ENCODE measurements around the gene PEX16.

The PEX16 gene

GRCh38 chr11:45885921-45886721 is 31.6 kb downstream of the PEX16 start:
- DNase-seq, result no peak
- Histone ChIP-seq H3K36me3 (peaks cover 9 to 19% (median 17%) of the 10 kb centered on the region in 3 donors), H3K4me1 (peaks cover 0 to 12% (median 7%) of the 10 kb centered on the region in 4 donors), H3K27ac (no peak overlapping the region), H3K4me3 (peak overlapping the region; percentile 43 to 60), H3K9me3 (no peaks in the 10 kb centered on the region), H3K27me3 (no peaks in the 10 kb centered on the region)
- no peak for TF ChIP-seq CTCF (IDR thresholded peaks at IDR 0.05)
- intact Hi-C loops (cut with DNase I; ENCODE audit: low total_unique reads), result no loop called here

GRCh38 chr11:45885274-45885920 is 32.3 kb downstream of the PEX16 start, which contains the start of gene MAPK8IP1:
MAPK8IP1 (plus strand) TSS chr11:45885651; CDS start chr11:45885821, 170 bp downstream.
- Histone ChIP-seq H3K9me3 (no peaks in the 10 kb centered on the region), H3K4me1 (peaks cover 0 to 12% (median 7%) of the 10 kb centered on the region in 4 donors), H3K36me3 (peaks cover 17 to 26% (median 24%) of the 10 kb centered on the region in 3 donors), H3K27me3 (no peaks in the 10 kb centered on the region), H3K4me3 (peak within 1 kb of the TSS; percentile 43 to 60), H3K27ac (no peak within 1 kb of the TSS)
- intact Hi-C loops (cut with DNase I; ENCODE audit: low total_unique reads), result no loop called here
- TF ChIP-seq CTCF (IDR thresholded peaks at IDR 0.05), result no peak
- no peak for DNase-seq

DNA sequence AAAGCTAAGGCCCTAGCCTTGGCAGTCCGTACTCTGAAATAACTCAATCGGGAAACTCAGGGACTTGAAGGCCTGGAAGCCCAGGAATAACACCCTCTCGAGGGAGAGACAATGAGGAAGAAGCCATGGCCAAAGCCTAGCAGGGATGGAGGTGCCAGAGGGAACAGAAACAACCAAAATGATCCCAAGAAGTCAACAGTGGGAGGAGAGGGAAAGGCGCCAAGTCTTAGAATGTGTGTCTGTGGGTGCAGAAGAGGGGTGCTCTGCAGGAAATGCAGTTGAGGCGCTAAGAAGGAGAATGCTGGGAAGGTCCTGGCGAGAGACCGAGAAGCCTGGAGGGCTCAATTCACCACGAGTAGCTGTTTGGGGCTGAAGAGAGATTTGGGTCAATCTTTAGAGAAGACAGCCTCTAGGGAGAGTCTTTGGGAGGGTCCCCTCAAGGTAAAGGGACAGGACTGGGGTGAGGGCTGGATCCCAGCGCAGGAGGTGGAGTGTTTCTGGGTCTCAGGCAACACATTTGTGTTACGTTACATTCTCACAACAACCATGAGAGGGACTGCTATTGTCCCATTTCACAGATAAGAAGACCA is 33.0 kb downstream of the PEX16 start:
- H3K36me3 ChIP-seq, result peaks cover 18 to 32% (median 32%) of the 10 kb centered on the region in 3 donors
- no peaks in the 10 kb centered on the region for H3K27me3 ChIP-seq
- intact Hi-C loops (cut with DNase I; ENCODE audit: low total_unique reads), result no loop called here
- no peak for TF ChIP-seq CTCF (IDR thresholded peaks at IDR 0.05)
- H3K27ac ChIP-seq, result no peak overlapping the region
- H3K4me1 ChIP-seq, result peaks cover 0 to 12% (median 7%) of the 10 kb centered on the region in 4 donors
- H3K9me3 ChIP-seq, result no peaks in the 10 kb centered on the region
- no peak for DNase-seq
- H3K4me3 ChIP-seq, result no peak overlapping the region

GRCh38 chr11:45881708-45882368 is 35.8 kb downstream of the PEX16 start:
- TF ChIP-seq CTCF (IDR thresholded peaks at IDR 0.05), result no peak
- DNase-seq, result no peak
- Histone ChIP-seq H3K27me3 (no peaks in the 10 kb centered on the region), H3K4me3 (no peak overlapping the region), H3K9me3 (no peaks in the 10 kb centered on the region), H3K27ac (no peak overlapping the region), H3K4me1 (peaks cover 0 to 12% (median 7%) of the 10 kb centered on the region in 4 donors), H3K36me3 (peaks cover 30 to 57% (median 50%) of the 10 kb centered on the region in 3 donors)
- intact Hi-C loops (cut with DNase I; ENCODE audit: low total_unique reads), result no loop called here

GRCh38 chr11:45880772-45881570 is 36.7 kb downstream of the PEX16 start:
- Histone ChIP-seq H3K27me3 (no peaks in the 10 kb centered on the region), H3K4me3 (no peak overlapping the region), H3K36me3 (peaks cover 30 to 66% (median 59%) of the 10 kb centered on the region in 3 donors), H3K27ac (no peak overlapping the region), H3K4me1 (peaks cover 0 to 10% (median 6%) of the 10 kb centered on the region in 4 donors), H3K9me3 (no peaks in the 10 kb centered on the region)
- intact Hi-C loops (cut with DNase I; ENCODE audit: low total_unique reads), result no loop called here
- TF ChIP-seq CTCF (IDR thresholded peaks at IDR 0.05), result no peak
- DNase-seq, result no peak
